ENCODE data around the gene FAM193A.
"Not testable (repeated sequence)": the region's sequence is repeated elsewhere in the genome, so short reads cannot be mapped to it uniquely, and the experiment has no call there.

Gene FAM193A

DNA sequence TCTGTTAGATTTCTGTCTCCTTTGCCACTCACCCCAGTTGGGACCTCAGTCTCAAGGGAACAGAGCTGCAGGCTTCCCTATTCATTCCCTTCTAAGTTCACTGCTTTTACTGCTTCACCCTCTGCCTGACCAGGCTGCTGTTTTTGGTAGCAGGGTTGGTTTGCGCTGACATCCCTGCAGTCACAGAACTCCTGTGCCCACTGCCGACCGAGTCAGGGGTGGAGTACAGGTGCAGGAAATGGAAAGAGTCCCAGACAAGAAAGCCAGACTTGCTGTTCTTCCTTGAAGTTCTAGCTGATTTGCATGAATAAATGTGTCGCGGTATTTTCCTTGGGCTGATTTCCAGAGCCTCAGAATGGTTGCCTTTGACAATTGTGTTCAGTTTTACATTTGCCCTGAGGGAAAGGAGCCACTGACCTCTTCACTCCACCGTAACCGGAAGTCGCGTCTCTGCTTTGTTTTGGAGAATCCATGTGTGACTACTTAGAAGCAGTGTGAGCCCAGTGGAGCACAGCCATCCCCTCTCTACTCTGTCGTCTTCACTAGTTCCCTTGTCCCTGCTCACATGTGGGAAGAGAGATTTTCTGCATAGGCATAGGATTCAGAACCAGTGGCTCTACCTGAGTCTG, 134.9 kb downstream of the FAM193A start:
- in situ Hi-C loops (cut with MboI; ENCODE audit: low sequenced_read_pairs, unreplicated experiment) = no loop called here
- no peak for DNase-seq (ENCODE audit: low spot score)
- TF ChIP-seq, protein P1, sequence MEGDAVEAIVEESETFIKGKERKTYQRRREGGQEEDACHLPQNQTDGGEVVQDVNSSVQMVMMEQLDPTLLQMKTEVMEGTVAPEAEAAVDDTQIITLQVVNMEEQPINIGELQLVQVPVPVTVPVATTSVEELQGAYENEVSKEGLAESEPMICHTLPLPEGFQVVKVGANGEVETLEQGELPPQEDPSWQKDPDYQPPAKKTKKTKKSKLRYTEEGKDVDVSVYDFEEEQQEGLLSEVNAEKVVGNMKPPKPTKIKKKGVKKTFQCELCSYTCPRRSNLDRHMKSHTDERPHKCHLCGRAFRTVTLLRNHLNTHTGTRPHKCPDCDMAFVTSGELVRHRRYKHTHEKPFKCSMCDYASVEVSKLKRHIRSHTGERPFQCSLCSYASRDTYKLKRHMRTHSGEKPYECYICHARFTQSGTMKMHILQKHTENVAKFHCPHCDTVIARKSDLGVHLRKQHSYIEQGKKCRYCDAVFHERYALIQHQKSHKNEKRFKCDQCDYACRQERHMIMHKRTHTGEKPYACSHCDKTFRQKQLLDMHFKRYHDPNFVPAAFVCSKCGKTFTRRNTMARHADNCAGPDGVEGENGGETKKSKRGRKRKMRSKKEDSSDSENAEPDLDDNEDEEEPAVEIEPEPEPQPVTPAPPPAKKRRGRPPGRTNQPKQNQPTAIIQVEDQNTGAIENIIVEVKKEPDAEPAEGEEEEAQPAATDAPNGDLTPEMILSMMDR (IDR thresholded peaks at IDR 0.05; ENCODE audit: borderline replicate concordance, control extremely low read depth, extremely low read depth, insufficient read depth, missing control alignments) = no peak

DNA sequence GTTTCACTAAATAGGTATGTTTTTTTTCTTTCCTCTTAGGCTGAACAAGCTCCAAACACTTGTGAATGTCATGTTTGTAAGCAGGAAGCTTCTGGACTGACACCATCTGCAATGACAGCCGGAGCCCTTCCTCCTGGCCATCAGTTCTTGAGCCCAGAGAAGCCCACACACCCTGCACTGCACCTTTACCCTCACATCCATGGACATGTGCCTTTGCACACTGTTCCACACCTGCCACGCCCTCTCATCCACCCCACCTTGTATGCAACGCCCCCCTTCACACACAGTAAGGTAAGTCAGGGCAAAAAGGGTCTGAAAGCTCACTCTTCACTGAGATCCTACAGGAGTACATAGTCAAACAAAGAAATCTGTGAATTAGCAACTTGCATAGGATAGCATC, 135.6 kb downstream of the FAM193A start:
- in situ Hi-C loops (cut with MboI; ENCODE audit: low sequenced_read_pairs, unreplicated experiment) = no loop called here
- no peak for DNase-seq (ENCODE audit: low spot score)

DNA sequence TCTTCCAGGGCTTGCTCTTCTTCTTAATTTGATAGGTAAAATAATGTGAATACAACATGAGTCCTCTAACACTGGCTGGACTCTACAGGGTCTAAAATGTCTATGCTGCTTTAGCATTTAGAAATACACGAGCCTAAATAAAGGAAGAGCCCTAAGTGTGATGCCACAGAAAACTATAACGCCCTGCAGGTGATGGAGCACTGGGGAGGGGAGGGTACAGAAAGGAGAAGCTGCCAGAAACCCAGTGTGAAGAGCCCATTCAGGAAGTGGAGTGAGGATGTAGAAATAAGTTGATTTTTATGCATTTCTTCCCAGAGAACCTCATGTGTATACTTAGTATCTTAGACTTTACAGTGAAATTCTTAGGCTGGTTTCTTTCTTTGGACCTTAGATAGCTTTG, 136.3 kb downstream of the FAM193A start:
- DNase-seq (ENCODE audit: low spot score) = no peak
- in situ Hi-C loops (cut with MboI; ENCODE audit: low sequenced_read_pairs, unreplicated experiment) = no loop called here
- TF ChIP-seq, protein P1 (IDR thresholded peaks at IDR 0.05; ENCODE audit: borderline replicate concordance, control extremely low read depth, extremely low read depth, insufficient read depth, missing control alignments) = no peak

More for the DNA sequence above, 135.6 kb downstream of the FAM193A start:
- TF ChIP-seq, protein P1 (IDR thresholded peaks at IDR 0.05; ENCODE audit: borderline replicate concordance, control extremely low read depth, extremely low read depth, insufficient read depth, missing control alignments) = no peak

DNA sequence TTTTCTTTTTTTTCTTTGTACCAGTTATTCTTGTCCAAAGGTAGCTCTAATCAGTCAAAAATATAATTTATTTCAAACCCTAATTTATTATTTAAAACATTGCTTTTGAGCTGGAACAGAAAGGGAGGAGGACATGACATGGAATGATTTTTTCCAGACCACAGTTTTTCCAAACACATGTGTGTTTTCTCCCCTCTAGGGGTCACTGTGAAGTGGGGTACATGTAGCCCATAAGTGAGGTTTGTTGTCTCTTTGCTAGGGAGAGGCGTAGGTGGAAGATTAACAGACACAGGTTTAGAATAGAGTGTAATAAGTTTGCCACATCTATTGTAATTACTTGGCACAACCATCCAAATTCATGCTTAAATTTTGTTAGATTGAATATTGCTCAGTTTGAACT, 136.7 kb downstream of the FAM193A start:
- DNase-seq (ENCODE audit: low spot score) = no peak
- TF ChIP-seq, protein P1 (IDR thresholded peaks at IDR 0.05; ENCODE audit: borderline replicate concordance, control extremely low read depth, extremely low read depth, insufficient read depth, missing control alignments) = no peak
- in situ Hi-C loops (cut with MboI; ENCODE audit: low sequenced_read_pairs, unreplicated experiment) = no loop called here

DNA sequence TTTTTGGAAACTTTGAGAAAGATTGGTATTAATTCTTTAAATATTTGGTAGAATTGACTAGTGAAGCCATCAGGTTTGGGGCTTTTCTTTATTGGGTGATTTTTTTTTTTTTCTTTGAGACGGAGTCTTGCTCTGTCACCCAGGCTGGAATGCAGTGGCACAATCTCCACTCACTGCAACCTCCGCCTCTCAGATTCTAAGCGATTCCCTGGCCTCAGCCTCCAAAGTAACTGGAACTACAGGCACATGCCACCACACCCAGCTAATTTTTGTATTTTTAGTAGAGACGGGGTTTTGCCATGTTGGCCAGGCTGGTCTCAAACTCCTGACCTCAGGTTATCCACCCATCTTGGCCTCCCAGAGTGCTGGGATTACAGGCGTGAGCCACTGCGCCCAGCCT, 143.3 kb downstream of the FAM193A start:
- in situ Hi-C loops (cut with MboI; ENCODE audit: low sequenced_read_pairs, unreplicated experiment); DNase-seq (ENCODE audit: low spot score): not testable (repeated sequence)

DNA sequence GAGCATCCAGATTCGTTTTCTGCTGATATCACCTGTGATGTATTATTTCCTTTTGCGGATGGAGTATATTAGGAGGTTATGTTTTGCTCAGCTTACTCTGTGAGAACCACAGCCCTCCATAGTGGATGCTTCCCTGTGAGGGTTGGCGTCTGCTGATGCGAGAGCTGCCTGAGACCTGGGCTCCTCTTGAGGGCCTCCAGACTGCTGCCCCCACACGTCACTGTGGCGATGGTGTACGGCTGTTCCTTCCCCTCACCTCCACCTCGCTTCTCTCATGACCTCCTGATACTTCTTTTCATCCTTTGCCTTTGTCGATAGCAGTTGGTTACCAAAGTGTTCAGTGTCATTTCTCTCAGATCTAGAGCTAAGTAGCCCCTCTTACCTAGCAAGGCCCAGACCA, 148.0 kb downstream of the FAM193A start:
- TF ChIP-seq, protein P1 (IDR thresholded peaks at IDR 0.05; ENCODE audit: borderline replicate concordance, control extremely low read depth, extremely low read depth, insufficient read depth, missing control alignments) = no peak
- in situ Hi-C loops (cut with MboI; ENCODE audit: low sequenced_read_pairs, unreplicated experiment) = no loop called here

DNA sequence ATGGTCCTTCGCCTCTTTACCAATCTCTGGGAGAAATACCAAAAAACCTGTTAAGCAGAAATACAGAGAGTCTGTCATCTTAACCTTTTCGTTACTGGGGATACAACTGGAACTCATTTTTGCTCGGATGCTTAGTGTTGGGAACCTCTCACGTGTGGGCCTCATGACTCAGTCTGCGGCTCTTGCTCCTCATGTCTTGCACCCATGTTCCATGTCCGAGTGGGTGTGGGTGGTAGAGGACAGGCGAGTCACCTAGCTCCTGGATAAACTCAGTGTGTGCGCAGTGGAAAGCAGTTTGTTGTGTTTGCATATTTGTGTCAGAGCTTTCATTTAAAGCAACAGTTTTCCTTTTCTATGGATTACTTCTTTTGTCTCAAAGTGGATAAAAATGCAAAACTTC, 149.1 kb downstream of the FAM193A start:
- in situ Hi-C loops (cut with MboI; ENCODE audit: low sequenced_read_pairs, unreplicated experiment) = no loop called here
- DNase-seq (ENCODE audit: low spot score) = no peak
- TF ChIP-seq, protein P1 (IDR thresholded peaks at IDR 0.05; ENCODE audit: borderline replicate concordance, control extremely low read depth, extremely low read depth, insufficient read depth, missing control alignments) = no peak

More for the DNA sequence above, 148.0 kb downstream of the FAM193A start:
- no peak for DNase-seq (ENCODE audit: low spot score)

Data from GM13976 (cell line).